ENCODE data around the gene CASP7. TPM values are rescaled to one million over a fixed set of nuclear protein-coding genes. Genes with fewer than 3 reads are reported as not detected.

Gene CASP7
- total RNA-seq, 1 donor from 2014 or later = 22.6 TPM

DNA sequence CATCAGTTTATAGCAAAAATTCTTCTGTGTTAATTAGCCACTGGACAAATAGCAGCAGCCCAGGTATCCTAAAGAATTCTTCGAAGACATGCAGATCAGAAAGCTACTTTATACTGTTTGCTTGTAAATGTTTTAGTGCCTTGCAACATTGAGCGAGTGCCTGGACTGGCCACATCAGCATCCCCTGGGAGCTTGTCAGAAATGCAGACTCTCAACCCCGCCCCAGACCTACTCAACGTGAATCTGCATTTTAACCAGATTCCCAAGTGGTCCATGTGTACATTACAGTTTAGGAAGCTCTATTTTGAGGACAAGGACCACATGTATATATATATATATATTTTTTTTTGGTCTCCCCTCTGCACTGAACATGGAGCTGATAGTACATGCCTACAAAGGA, 53.3 kb downstream of the CASP7 start:
- TF ChIP-seq, protein P1, sequence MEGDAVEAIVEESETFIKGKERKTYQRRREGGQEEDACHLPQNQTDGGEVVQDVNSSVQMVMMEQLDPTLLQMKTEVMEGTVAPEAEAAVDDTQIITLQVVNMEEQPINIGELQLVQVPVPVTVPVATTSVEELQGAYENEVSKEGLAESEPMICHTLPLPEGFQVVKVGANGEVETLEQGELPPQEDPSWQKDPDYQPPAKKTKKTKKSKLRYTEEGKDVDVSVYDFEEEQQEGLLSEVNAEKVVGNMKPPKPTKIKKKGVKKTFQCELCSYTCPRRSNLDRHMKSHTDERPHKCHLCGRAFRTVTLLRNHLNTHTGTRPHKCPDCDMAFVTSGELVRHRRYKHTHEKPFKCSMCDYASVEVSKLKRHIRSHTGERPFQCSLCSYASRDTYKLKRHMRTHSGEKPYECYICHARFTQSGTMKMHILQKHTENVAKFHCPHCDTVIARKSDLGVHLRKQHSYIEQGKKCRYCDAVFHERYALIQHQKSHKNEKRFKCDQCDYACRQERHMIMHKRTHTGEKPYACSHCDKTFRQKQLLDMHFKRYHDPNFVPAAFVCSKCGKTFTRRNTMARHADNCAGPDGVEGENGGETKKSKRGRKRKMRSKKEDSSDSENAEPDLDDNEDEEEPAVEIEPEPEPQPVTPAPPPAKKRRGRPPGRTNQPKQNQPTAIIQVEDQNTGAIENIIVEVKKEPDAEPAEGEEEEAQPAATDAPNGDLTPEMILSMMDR (IDR thresholded peaks at IDR 0.05) = no peak
- no peak for ATAC-seq (ENCODE audit: low read depth)
- Mint-ChIP-seq H3K4me3 (no peak overlapping the region), H3K27ac (no peak overlapping the region), H3K36me3 (ENCODE audit: low read depth) (peaks cover 36% of the 10 kb centered on the region), H3K9me3 (peaks cover 3% of the 10 kb centered on the region), H3K27me3 (no peaks in the 10 kb centered on the region), H3K4me1 (no peaks in the 10 kb centered on the region)
- no peak for DNase-seq
- POLR2A ChIA-PET = no interaction called here
- CTCF ChIA-PET = no interaction called here
- intact Hi-C loops (cut with micrococcal nuclease) = no loop called here

- POLR2A ChIA-PET = no interaction called here
- ATAC-seq (ENCODE audit: low read depth) = no peak
- peaks cover 30% of the 10 kb centered on the region for H3K36me3 Mint-ChIP-seq (ENCODE audit: low read depth)
- H3K27me3 Mint-ChIP-seq = no peaks in the 10 kb centered on the region
- no peaks in the 10 kb centered on the region for H3K4me1 Mint-ChIP-seq
- TF ChIP-seq, protein P1 (IDR thresholded peaks at IDR 0.05) = no peak
- peaks cover 3% of the 10 kb centered on the region for H3K9me3 Mint-ChIP-seq
- CTCF ChIA-PET = no interaction called here
- H3K4me3 Mint-ChIP-seq = no peak overlapping the region
- no peak overlapping the region for H3K27ac Mint-ChIP-seq
- no peak for DNase-seq
- intact Hi-C loops (cut with micrococcal nuclease) = no loop called here
These were observed 53.9 kb downstream of the CASP7 start for GRCh38 chr10:113733635-113734034.

- Mint-ChIP-seq H3K4me3 (no peak overlapping the region), H3K36me3 (ENCODE audit: low read depth) (peaks cover 11% of the 10 kb centered on the region), H3K27me3 (no peaks in the 10 kb centered on the region), H3K27ac (no peak overlapping the region), H3K9me3 (no peaks in the 10 kb centered on the region), H3K4me1 (no peaks in the 10 kb centered on the region)
- ATAC-seq (ENCODE audit: low read depth) (no peak), DNase-seq (no peak)
- TF ChIP-seq, protein P1 (IDR thresholded peaks at IDR 0.05) = no peak
- intact Hi-C loops (cut with micrococcal nuclease) = no loop called here
- POLR2A ChIA-PET = no interaction called here
- CTCF ChIA-PET = no interaction called here
These were observed 56.2 kb downstream of the CASP7 start for GRCh38 chr10:113735913-113736312.

DNA sequence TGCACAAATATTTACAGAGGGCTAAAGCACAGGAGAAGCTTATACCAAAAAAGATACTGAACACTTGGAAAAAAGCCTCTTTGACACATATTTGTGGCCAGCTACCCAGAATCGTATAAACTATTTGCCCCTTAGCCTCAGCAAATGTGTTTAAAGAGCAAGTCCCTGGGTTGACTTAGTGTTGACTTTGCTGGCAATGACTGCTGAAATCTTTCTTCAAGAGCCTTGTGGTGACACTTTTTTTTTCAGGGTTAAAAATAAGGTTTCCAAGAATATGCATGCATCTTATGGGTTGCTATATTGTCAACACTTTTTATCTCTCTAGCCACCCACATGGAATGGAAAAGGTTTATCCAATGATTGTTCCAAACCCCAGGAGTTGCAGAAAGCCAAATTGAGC, 56.9 kb downstream of the CASP7 start:
- Mint-ChIP-seq H3K27ac (no peak overlapping the region), H3K27me3 (no peaks in the 10 kb centered on the region), H3K36me3 (ENCODE audit: low read depth) (peaks cover 6% of the 10 kb centered on the region), H3K4me1 (no peaks in the 10 kb centered on the region), H3K4me3 (no peak overlapping the region), H3K9me3 (no peaks in the 10 kb centered on the region)
- POLR2A ChIA-PET = no interaction called here
- ATAC-seq (ENCODE audit: low read depth) (no peak), DNase-seq (no peak)
- CTCF ChIA-PET = interaction anchor here (0.9 kb wide), 1 partner anchor 364 kb away, joined by 3 read pairs; no protein-coding TSS in a partner anchor
- intact Hi-C loops (cut with micrococcal nuclease) = no loop called here
- TF ChIP-seq, protein P1 (IDR thresholded peaks at IDR 0.05) = no peak

DNA sequence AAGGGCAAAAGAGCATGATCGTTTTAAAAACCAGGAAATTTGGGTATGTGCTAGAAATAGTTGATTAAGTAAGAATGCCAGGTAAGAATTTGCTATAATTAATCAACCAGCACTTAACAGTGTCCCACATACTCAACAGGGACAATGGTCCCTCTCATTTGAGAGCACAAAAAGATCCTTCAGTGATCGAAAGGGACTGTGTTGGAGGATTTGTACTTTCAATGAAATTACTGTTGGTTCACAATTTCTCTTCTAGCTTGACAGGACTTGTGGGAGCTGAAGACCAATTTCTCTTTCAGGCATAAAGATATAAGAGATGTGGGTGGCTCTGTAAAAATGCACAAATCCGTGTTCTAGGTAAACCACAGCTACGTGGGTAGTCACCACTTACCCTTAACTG, 59.3 kb downstream of the CASP7 start:
- CTCF ChIA-PET = interaction anchor here (0.9 kb wide), 1 partner anchor 60 kb away, joined by 3 read pairs; no protein-coding TSS in a partner anchor
- no peak overlapping the region for H3K27ac Mint-ChIP-seq

More for the DNA sequence above, 59.3 kb downstream of the CASP7 start:
- no peaks in the 10 kb centered on the region for H3K36me3 Mint-ChIP-seq (ENCODE audit: low read depth)
- ATAC-seq (ENCODE audit: low read depth) (no peak), DNase-seq (no peak)
- POLR2A ChIA-PET = no interaction called here
- intact Hi-C loops (cut with micrococcal nuclease) = no loop called here
- H3K9me3 Mint-ChIP-seq = no peaks in the 10 kb centered on the region
- TF ChIP-seq, protein P1 (IDR thresholded peaks at IDR 0.05) = no peak
- H3K27me3 Mint-ChIP-seq = peaks cover under 1% of the 10 kb centered on the region
- no peak overlapping the region for H3K4me3 Mint-ChIP-seq
- H3K4me1 Mint-ChIP-seq = no peaks in the 10 kb centered on the region
